ENCODE results near the gene DYNLT2. TPM values are rescaled to one million over a fixed set of nuclear protein-coding genes. Genes with fewer than 3 reads are reported as not detected.

DYNLT2 gene
- total and polyA plus RNA-seq, 7 donors = 0.73 to 2.8 (median 1.0) TPM

DNA sequence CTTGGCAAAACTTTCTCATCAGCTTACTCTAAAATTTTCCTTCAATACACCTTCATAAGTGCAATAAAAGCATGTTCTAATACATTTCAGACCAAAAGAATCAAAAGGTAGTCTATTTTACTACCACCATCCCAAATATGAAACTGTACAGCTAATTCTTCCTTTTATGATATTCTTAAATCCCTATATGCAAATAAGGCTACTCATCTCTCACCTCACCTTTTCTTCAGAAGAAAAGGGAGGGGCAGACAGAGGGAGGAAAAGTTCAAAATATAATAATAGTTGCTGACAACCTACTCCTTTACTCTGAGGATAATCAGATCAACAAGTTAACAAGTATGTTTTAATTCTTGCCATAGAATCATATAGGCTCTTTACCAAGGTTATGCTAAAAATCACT, 42.1 kb downstream of the DYNLT2 start:
- Histone ChIP-seq H3K36me3 (ENCODE audit: insufficient read depth in 1 of 2, low read depth in 1 of 2) (peaks cover 6 to 95% of the 10 kb centered on the region in 2 donors), H3K27me3 (ENCODE audit: insufficient read depth in 3 of 3, low read length in 2 of 3) (no peaks in the 10 kb centered on the region), H3K4me3 (no peak overlapping the region), H3K4me1 (peaks cover 11% of the 10 kb centered on the region), H3K9me3 (no peaks in the 10 kb centered on the region), H3K27ac (no peak overlapping the region)
- DNase-seq (no peak), ATAC-seq (no peak)
- TF ChIP-seq, protein P1, sequence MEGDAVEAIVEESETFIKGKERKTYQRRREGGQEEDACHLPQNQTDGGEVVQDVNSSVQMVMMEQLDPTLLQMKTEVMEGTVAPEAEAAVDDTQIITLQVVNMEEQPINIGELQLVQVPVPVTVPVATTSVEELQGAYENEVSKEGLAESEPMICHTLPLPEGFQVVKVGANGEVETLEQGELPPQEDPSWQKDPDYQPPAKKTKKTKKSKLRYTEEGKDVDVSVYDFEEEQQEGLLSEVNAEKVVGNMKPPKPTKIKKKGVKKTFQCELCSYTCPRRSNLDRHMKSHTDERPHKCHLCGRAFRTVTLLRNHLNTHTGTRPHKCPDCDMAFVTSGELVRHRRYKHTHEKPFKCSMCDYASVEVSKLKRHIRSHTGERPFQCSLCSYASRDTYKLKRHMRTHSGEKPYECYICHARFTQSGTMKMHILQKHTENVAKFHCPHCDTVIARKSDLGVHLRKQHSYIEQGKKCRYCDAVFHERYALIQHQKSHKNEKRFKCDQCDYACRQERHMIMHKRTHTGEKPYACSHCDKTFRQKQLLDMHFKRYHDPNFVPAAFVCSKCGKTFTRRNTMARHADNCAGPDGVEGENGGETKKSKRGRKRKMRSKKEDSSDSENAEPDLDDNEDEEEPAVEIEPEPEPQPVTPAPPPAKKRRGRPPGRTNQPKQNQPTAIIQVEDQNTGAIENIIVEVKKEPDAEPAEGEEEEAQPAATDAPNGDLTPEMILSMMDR (IDR thresholded peaks at IDR 0.05) = no peak
- intact Hi-C loops (cut with DNase I) = no loop called here

DNA sequence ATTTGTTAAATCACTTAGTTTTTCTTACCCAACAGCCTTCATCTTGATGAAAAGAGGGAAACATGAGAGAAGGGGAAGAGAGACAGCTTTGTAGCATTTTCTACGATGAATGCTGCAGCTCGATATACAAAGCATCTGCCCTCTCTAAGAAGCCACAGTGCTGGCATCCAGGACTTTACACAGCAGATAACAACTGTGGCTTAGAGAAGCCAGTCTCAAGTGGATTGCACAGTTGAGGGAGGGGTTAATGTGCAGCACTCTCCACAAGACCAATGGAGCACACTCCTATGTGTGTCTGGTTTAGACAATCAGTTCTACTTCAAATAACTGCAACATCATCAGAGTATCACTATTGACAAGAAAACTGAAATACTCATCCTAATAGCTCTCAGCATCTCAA, 43.6 kb downstream of the DYNLT2 start:
- 82 to 85% (median 83%) methylated on average over 2 of the region's 2 CpGs for WGBS, 3 donors
- Histone ChIP-seq H3K27me3 (ENCODE audit: insufficient read depth in 3 of 3, low read length in 2 of 3) (no peaks in the 10 kb centered on the region), H3K9me3 (no peaks in the 10 kb centered on the region), H3K27ac (no peak overlapping the region), H3K4me1 (peaks cover 25% of the 10 kb centered on the region), H3K4me3 (no peak overlapping the region), H3K36me3 (ENCODE audit: insufficient read depth in 1 of 2, low read depth in 1 of 2) (peaks cover 6 to 83% of the 10 kb centered on the region in 2 donors)
- DNase-seq = no peak
- intact Hi-C loops (cut with DNase I) = no loop called here
- no peak for ATAC-seq
- TF ChIP-seq, protein P1 (IDR thresholded peaks at IDR 0.05) = no peak

DNA sequence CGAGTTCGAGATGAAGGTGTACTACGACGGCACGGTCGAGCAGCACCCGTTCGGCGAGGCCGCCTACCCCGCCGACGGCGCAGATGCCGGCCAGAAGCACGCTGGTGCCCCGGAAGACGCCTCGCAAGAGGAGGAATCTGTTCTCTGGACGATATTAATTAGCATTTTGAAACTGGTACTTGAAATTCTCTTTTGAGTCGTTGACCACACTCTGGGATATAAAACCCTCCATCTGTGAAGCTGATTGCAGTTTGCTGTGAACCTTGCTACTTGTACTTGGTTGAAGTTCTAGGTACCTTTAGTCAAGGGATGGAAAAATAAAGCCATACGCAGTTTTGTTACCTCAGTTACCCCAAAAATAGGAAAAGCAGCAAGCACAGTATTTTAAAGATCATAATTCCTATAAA, 48.5 kb downstream of the DYNLT2 start:
- Histone ChIP-seq H3K4me1 (peaks cover 37% of the 10 kb centered on the region), H3K27me3 (ENCODE audit: insufficient read depth in 3 of 3, low read length in 2 of 3) (no peaks in the 10 kb centered on the region), H3K9me3 (no peaks in the 10 kb centered on the region), H3K36me3 (ENCODE audit: insufficient read depth in 1 of 2, low read depth in 1 of 2) (peaks cover 3 to 34% of the 10 kb centered on the region in 2 donors), H3K4me3 (peak overlapping the region; percentile 90), H3K27ac (peak overlapping the region; percentile 99)
- TF ChIP-seq, protein P1 (IDR thresholded peaks at IDR 0.05) = no peak
- WGBS, 3 donors = 2 to 4% (median 3%) methylated on average over 22 of the region's 22 CpGs
- intact Hi-C loops (cut with DNase I) = loop anchor here (2.0 to 5.0 kb wide), 2 partner anchors 20 to 49 kb away; partner anchors contain the start of genes DYNLT2 (in 1 of the 2) and ERMARD (in 1 of the 2)
- DNase-seq (no peak), ATAC-seq (no peak)

DNA sequence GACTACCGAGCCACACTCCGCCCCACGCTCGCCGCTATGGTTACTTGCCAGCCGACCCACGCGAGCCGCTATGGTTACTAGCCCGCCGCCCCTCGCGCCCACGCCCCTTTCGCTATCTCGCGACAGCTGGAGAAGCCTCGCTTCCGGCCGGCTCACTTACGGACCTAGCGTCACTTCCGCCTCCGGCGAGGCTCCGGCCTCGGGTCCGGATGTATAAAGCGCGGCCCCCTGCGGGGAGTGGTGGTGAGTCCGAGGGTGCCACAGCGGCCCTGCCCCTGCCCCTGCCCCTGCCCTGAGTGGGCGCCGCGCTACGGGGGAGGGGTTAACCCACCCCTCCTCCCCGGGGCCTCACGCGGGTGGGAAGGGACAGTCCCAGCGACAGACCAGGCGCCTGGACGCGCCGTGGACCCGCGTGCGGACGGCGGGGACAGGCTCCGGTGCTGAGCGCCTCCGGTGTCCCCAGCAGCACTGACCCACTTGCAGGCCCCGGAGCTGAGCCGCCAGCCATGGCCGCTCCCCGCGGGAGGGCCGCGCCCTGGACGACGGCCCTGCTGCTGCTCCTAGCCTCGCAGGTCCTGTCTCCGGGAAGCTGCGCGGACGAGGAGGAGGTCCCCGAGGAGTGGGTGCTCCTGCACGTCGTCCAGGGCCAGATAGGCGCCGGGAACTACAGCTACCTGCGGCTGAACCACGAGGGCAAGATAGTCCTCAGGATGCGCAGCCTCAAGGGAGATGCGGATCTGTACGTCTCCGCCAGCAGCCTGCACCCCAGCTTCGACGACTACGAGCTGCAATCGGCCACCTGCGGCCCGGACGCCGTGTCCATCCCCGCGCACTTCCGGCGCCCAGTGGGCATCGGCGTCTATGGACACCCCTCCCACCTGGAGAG, 49.2 kb downstream of the DYNLT2 start, which contains the start of the genes C6orf120 and WDR27:
Gene C6orf120 (plus strand): TSS at position 173 of the 886 bp plus-strand sequence. CDS start 334 bp downstream, at position 507.
Gene WDR27 (minus strand): TSS at position 76 of the 886 bp plus-strand sequence. CDS start 13,024 bp downstream, outside the sequence.
- 0 to 1% (median 0%) methylated on average over 57 to 92 of the region's 92 CpGs for WGBS, 3 donors
- no peaks in the 10 kb centered on the region for H3K9me3 ChIP-seq
- DNase-seq (peak; percentile 98 to 99), ATAC-seq (peak; percentile 96 to 97 (median 96))
- no peaks in the 10 kb centered on the region for H3K27me3 ChIP-seq (ENCODE audit: insufficient read depth in 3 of 3, low read length in 2 of 3)
- H3K4me1 ChIP-seq = peaks cover 37% of the 10 kb centered on the region
- intact Hi-C loops (cut with DNase I) = loop anchor here (2.0 to 5.0 kb wide), 2 partner anchors 21 to 50 kb away; partner anchors contain the start of genes DYNLT2 (in 1 of the 2) and ERMARD (in 1 of the 2)
- TF ChIP-seq, protein P1 (IDR thresholded peaks at IDR 0.05) = no peak
- peak within 1 kb of the TSS; percentile 99 for H3K27ac ChIP-seq
- peaks cover 3 to 29% of the 10 kb centered on the region in 2 donors for H3K36me3 ChIP-seq (ENCODE audit: insufficient read depth in 1 of 2, low read depth in 1 of 2)
- peak within 1 kb of the TSS; percentile 90 for H3K4me3 ChIP-seq
